ENCODE data around the gene SH3D19. TPM values are rescaled to one million over a fixed set of nuclear protein-coding genes. Genes with fewer than 3 reads are reported as not detected.

Gene SH3D19
- total and polyA plus RNA-seq, 2 experiments from 2014 or later = 16.2 to 18.3 TPM

GRCh38 chr4:151267822-151268535 lies 57.4 kb downstream of the SH3D19 start:
- no peaks in the 10 kb centered on the region for H3K27me3 ChIP-seq
- no peak overlapping the region for H3K27ac ChIP-seq
- peaks cover 3% of the 10 kb centered on the region for H3K4me1 ChIP-seq (ENCODE audit: low read depth)
- no peak for DNase-seq (ENCODE audit: low read depth in 1 of 2, low spot score in 1 of 2)
- TF ChIP-seq CTCF (IDR thresholded peaks at IDR 0.05; ENCODE audit: low read depth, low read length) = no peak
- H3K4me3 ChIP-seq = no peak overlapping the region
- H3K9me3 ChIP-seq (ENCODE audit: low read depth) = no peaks in the 10 kb centered on the region
- no peaks in the 10 kb centered on the region for H3K36me3 ChIP-seq

- H3K4me1 ChIP-seq (ENCODE audit: low read depth) = peaks cover 3% of the 10 kb centered on the region
- no peaks in the 10 kb centered on the region for H3K36me3 ChIP-seq
- H3K4me3 ChIP-seq = no peak overlapping the region
- no peak for TF ChIP-seq CTCF (IDR thresholded peaks at IDR 0.05; ENCODE audit: low read depth, low read length)
- DNase-seq (ENCODE audit: low read depth in 1 of 2, low spot score in 1 of 2) = no peak
- H3K27ac ChIP-seq = no peak overlapping the region
- H3K9me3 ChIP-seq (ENCODE audit: low read depth) = no peaks in the 10 kb centered on the region
- H3K27me3 ChIP-seq = no peaks in the 10 kb centered on the region
Measured at GRCh38 chr4:151267104-151267503, 58.3 kb downstream of the SH3D19 start.

- no peak for TF ChIP-seq CTCF (IDR thresholded peaks at IDR 0.05; ENCODE audit: low read depth, low read length)
- Histone ChIP-seq H3K27me3 (no peaks in the 10 kb centered on the region), H3K27ac (no peak overlapping the region), H3K9me3 (ENCODE audit: low read depth) (no peaks in the 10 kb centered on the region), H3K4me3 (no peak overlapping the region), H3K36me3 (no peaks in the 10 kb centered on the region), H3K4me1 (ENCODE audit: low read depth) (peaks cover 3% of the 10 kb centered on the region)
- DNase-seq (ENCODE audit: low read depth in 1 of 2, low spot score in 1 of 2) = peak in 1 of 2 donors; percentile 5
Measured at GRCh38 chr4:151266497-151266896, 58.9 kb downstream of the SH3D19 start.

- Histone ChIP-seq H3K27me3 (no peaks in the 10 kb centered on the region), H3K9me3 (ENCODE audit: low read depth) (no peaks in the 10 kb centered on the region), H3K4me3 (no peak overlapping the region), H3K27ac (no peak overlapping the region), H3K4me1 (ENCODE audit: low read depth) (peaks cover 3% of the 10 kb centered on the region), H3K36me3 (no peaks in the 10 kb centered on the region)
- TF ChIP-seq CTCF (IDR thresholded peaks at IDR 0.05; ENCODE audit: low read depth, low read length) = no peak
- no peak for DNase-seq (ENCODE audit: low read depth in 1 of 2, low spot score in 1 of 2)
Measured at GRCh38 chr4:151263455-151263854, 62.0 kb downstream of the SH3D19 start.

GRCh38 chr4:151260526-151260925 lies 64.9 kb downstream of the SH3D19 start:
- DNase-seq (ENCODE audit: low read depth in 1 of 2, low spot score in 1 of 2) = no peak
- Histone ChIP-seq H3K4me3 (no peak overlapping the region), H3K4me1 (ENCODE audit: low read depth) (no peaks in the 10 kb centered on the region), H3K27ac (no peak overlapping the region), H3K9me3 (ENCODE audit: low read depth) (no peaks in the 10 kb centered on the region), H3K27me3 (no peaks in the 10 kb centered on the region), H3K36me3 (no peaks in the 10 kb centered on the region)
- TF ChIP-seq CTCF (IDR thresholded peaks at IDR 0.05; ENCODE audit: low read depth, low read length) = no peak

All from cardiac muscle cell (in vitro differentiated cells and primary cell).